CD4-positive, alpha-beta memory T cell (primary cell): ENCODE data around the gene TNFAIP3. TPM values are rescaled to one million over a fixed set of nuclear protein-coding genes. Genes with fewer than 3 reads are reported as not detected.

ENCODE experiments used
- CTCF ChIA-PET: fragments of 350-600 bp; sonication (Branson Sonifier 250); formaldehyde crosslinking; loops from one replicate; lab custom pipeline; 2021; ENCODE audit warnings: inconsistent platforms; ENCODE audit not compliant: partially characterized antibody; lab: Charles Lee
- POLR2A ChIA-PET: fragments of 350-600 bp; sonication (Branson Sonifier 250); formaldehyde crosslinking; loops from one replicate; lab custom pipeline; 2021; ENCODE audit not compliant: partially characterized antibody; lab: Charles Lee
- DNase-seq, 5 donors: peaks; one replicate each; pipeline versions ENCODE4 v3.0.0 to v3.0.0-alpha.2; 2020 to 2022; ENCODE audit warnings: mixed read lengths in 1 of 5
- H3K27ac ChIP-seq: one replicate; pipeline ENCODE4 v1.7.0; 2013; ENCODE audit warnings: low read depth, low read length
- H3K27me3 ChIP-seq: 2 replicates; pipeline ENCODE4 v1.7.0; 2013; ENCODE audit warnings: mild to moderate bottlenecking, low read length, moderate library complexity; ENCODE audit not compliant: insufficient read depth
- H3K36me3 ChIP-seq: 2 replicates; pipeline ENCODE4 v1.7.0; 2013; ENCODE audit warnings: mild to moderate bottlenecking, low read length, moderate library complexity; ENCODE audit not compliant: insufficient read depth
- H3K4me1 ChIP-seq: 2 replicates; pipeline ENCODE4 v1.7.0; 2013; ENCODE audit warnings: mild to moderate bottlenecking, low read length, moderate library complexity; ENCODE audit not compliant: insufficient read depth
- H3K4me3 ChIP-seq, 2 donors: one replicate each; pipeline ENCODE4 v1.7.0; 2013; ENCODE audit warnings: low read length in 2 of 2, mild to moderate bottlenecking in 1 of 2
- H3K9me3 ChIP-seq, 2 donors: one replicate each; pipeline ENCODE4 v1.7.0; 2013; ENCODE audit warnings: low read length in 2 of 2, control low read depth in 1 of 2; ENCODE audit not compliant: control insufficient read depth in 1 of 2
- H3K27ac Mint-ChIP-seq, 7 donors: one replicate each; pipeline ENCODE4 v1.8.0; 2020 to 2021; ENCODE audit warnings: mixed read lengths in 7 of 7, mild to moderate bottlenecking in 6 of 7, inconsistent platforms in 3 of 7, moderate library complexity in 3 of 7
- H3K27me3 Mint-ChIP-seq, 2 donors: one replicate each; pipeline ENCODE4 v1.8.0; 2020 to 2021; ENCODE audit warnings: mixed read lengths in 2 of 2
- H3K36me3 Mint-ChIP-seq, 2 donors: one replicate each; pipeline ENCODE4 v1.8.0; 2020 to 2021; ENCODE audit warnings: mixed read lengths in 2 of 2, inconsistent platforms in 1 of 2, mild to moderate bottlenecking in 1 of 2
- H3K4me1 Mint-ChIP-seq, 4 donors: one replicate each; pipeline ENCODE4 v1.8.0; 2020 to 2021; ENCODE audit warnings: mixed read lengths in 4 of 4, mild to moderate bottlenecking in 1 of 4
- H3K4me3 Mint-ChIP-seq, 8 donors: one replicate each; pipeline ENCODE4 v1.8.0; 2020 to 2021; ENCODE audit warnings: mixed read lengths in 8 of 8, mild to moderate bottlenecking in 7 of 8, moderate library complexity in 6 of 8, inconsistent platforms in 3 of 8
- H3K9me3 Mint-ChIP-seq, 8 donors: one replicate each; pipeline ENCODE4 v1.8.0; 2020 to 2021; ENCODE audit warnings: mixed read lengths in 8 of 8, mild to moderate bottlenecking in 5 of 8, inconsistent platforms in 3 of 8, moderate library complexity in 1 of 8
- intact Hi-C: fragments of 100-400 bp; cut with micrococcal nuclease; formaldehyde crosslinking; loops from one replicate; pipeline ENCODE4 v1.15.1; 2023
- polyA plus RNA-seq, 2 donors: library from polyadenylated mRNA; unstranded; fragments of 300-500 nt; fragmentation: Illumina TruSeq; gene quantifications; one replicate each; pipeline ENCODE4 v1.2.3, GENCODE V29; 2021
- total RNA-seq, 2 experiments: library from RNA; stranded (reverse); gene quantifications; one replicate each; pipeline ENCODE4 v1.2.3, GENCODE V29; 2021

Gene TNFAIP3
- total and polyA plus RNA-seq, 4 experiments from 2014 or later = 112 to 318 (median 155) TPM

DNA sequence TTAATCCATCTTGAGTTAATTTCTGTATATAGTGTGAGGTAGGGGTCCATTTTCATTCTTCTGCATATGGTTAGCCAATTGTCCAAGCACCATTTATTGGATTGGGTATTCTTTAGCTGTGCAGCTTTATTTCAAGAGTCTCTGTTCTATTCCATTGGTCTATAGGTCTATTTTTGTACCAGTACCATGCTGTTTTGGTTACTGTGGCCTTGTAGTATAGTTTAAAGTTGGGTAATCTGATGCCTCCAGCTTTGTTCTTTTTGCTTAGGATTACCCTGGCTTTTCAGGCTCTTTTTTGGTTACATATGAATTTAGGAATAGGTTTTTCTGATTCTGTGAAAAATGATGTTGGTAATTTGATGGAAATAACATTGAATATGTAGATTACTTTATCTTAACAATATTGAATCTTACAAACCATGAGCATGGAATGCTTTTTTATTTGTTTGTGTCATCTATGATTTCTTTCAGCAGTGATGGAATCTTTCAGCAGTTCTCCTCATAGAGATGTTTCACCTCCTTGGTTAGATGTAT, 47.0 kb downstream of the TNFAIP3 start:
- H3K36me3 ChIP-seq = no peaks in the 10 kb centered on the region
- peaks cover 2 to 10% (median 7%) of the 10 kb centered on the region in 8 donors for H3K9me3 Mint-ChIP-seq
- H3K36me3 Mint-ChIP-seq = no peaks in the 10 kb centered on the region
- ChIA-PET CTCF (no interaction called here), POLR2A (no interaction called here)
- intact Hi-C loops = no loop called here
- H3K4me1 Mint-ChIP-seq = peaks cover 0 to 4% (median 2%) of the 10 kb centered on the region in 4 donors
- no peaks in the 10 kb centered on the region for H3K27me3 ChIP-seq
- H3K4me3 Mint-ChIP-seq = no peak overlapping the region
- no peaks in the 10 kb centered on the region for H3K9me3 ChIP-seq
- H3K4me1 ChIP-seq = no peaks in the 10 kb centered on the region
- peaks cover 3% of the 10 kb centered on the region in 2 donors for H3K27me3 Mint-ChIP-seq
- H3K27ac ChIP-seq = no peak overlapping the region
- H3K27ac Mint-ChIP-seq = no peak overlapping the region
- DNase-seq = no peak
- H3K4me3 ChIP-seq = no peak overlapping the region

DNA sequence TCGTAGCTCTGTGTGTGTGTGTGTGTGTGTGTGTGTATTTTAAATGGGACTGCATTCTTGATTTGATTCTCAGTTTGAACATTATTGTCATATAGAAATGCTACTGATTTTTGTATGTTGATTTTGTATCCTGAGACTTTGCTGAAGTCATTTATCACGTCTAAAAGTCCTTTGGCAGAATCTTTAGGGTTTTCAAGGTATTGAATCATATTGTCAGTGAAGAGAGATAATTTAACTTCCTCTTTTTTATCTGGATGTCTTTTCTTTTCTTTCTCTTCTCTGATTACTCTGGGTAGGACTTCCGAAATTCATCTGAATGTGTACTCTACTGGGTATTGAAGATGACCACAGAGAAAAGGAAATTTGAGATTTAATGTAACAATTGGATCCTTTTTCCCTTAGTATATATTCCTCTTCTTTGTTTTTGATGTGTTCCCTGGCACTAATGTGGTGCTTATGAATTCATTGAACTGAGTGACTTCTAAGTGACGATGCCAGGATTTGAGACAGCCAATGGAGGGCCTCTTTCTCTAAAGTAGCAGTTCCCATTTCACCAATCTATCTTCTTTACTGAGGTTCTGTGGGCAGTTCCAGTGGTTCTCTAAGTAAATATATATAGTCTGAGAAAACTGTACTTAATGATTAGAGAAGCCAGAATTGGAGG, 47.6 kb downstream of the TNFAIP3 start:
- no peaks in the 10 kb centered on the region for H3K4me1 ChIP-seq
- H3K27ac ChIP-seq = no peak overlapping the region
- no peaks in the 10 kb centered on the region for H3K9me3 ChIP-seq
- Mint-ChIP-seq H3K4me1 (no peaks in the 10 kb centered on the region), H3K4me3 (no peak overlapping the region), H3K36me3 (no peaks in the 10 kb centered on the region), H3K27ac (no peak overlapping the region), H3K27me3 (peaks cover 0 to 2% of the 10 kb centered on the region in 2 donors), H3K9me3 (peaks cover 2 to 10% (median 7%) of the 10 kb centered on the region in 8 donors)
- intact Hi-C loops = no loop called here
- DNase-seq = no peak
- H3K4me3 ChIP-seq = no peak overlapping the region
- H3K36me3 ChIP-seq = no peaks in the 10 kb centered on the region
- POLR2A ChIA-PET = no interaction called here
- H3K27me3 ChIP-seq = no peaks in the 10 kb centered on the region
- CTCF ChIA-PET = no interaction called here

DNA sequence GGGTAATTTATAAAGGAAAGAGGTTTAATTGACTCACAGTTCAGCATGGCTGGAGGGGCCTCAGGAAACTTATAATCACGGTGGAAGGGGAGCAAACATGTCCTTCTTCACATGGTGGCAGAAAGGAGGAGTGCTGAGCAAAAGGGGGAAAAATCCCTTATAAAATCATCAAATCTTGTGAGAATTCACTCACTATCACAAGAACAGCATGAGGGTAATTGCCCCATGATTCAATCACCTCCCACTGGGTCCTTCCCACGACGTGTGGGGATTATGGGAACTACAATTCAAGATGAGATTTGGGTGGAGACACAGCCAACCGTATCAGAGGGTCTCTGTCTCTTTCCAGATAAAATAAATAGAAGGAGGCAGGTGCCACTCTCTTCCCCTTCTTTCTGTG, 48.7 kb downstream of the TNFAIP3 start:
- H3K36me3 ChIP-seq = no peaks in the 10 kb centered on the region
- peaks cover 2 to 10% (median 7%) of the 10 kb centered on the region in 8 donors for H3K9me3 Mint-ChIP-seq
- no peaks in the 10 kb centered on the region for H3K27me3 ChIP-seq
- no peak overlapping the region for H3K4me3 Mint-ChIP-seq
- no peak overlapping the region for H3K27ac Mint-ChIP-seq
- H3K36me3 Mint-ChIP-seq = no peaks in the 10 kb centered on the region
- peaks cover 0 to 2% of the 10 kb centered on the region in 2 donors for H3K27me3 Mint-ChIP-seq
- no peaks in the 10 kb centered on the region for H3K9me3 ChIP-seq
- H3K27ac ChIP-seq = no peak overlapping the region
- ChIA-PET POLR2A (no interaction called here), CTCF (no interaction called here)
- no peaks in the 10 kb centered on the region for H3K4me1 ChIP-seq
- no peak for DNase-seq
- no peak overlapping the region for H3K4me3 ChIP-seq
- no peaks in the 10 kb centered on the region for H3K4me1 Mint-ChIP-seq
- intact Hi-C loops = no loop called here

DNA sequence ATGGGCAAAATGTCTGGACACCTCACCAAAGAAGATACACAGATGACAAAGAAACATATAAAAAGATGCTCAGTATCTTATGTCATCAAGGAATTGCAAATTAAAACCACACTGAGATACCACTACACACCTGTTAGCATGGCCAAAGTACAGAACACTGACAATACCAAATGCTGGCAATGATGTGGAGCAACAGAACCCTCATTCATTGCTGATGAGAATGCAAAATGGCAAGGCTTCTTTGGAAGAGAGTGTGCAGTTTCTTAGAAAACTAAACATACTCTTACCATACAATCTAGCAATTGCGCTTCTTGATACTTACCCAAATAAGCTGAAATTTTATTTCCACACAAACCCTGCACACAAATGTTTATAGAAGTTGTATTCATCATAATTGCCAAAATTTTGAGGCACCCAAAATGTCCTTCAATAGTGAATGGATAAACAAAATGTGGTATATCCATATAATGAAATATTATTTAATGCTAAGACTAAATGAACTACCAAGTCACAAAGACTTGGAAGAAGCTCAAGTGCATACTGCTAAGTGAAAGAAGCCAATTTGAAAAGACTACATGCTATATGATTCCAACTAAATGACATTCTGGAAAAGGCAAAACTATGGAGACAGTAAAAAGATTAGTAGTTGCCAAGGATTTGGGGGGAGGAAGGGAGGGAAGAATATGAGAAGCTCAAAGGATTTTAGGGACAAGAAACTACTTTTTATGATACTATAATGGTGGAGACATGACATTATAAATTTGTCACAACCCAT, 50.7 kb downstream of the TNFAIP3 start:
- Histone ChIP-seq H3K27ac (no peak overlapping the region), H3K9me3 (no peaks in the 10 kb centered on the region), H3K36me3 (no peaks in the 10 kb centered on the region), H3K4me3 (no peak overlapping the region), H3K4me1 (no peaks in the 10 kb centered on the region), H3K27me3 (no peaks in the 10 kb centered on the region)
- H3K9me3 Mint-ChIP-seq = peaks cover 2 to 10% (median 7%) of the 10 kb centered on the region in 8 donors
- no peak overlapping the region for H3K27ac Mint-ChIP-seq
- no peaks in the 10 kb centered on the region for H3K36me3 Mint-ChIP-seq
- ChIA-PET POLR2A (no interaction called here), CTCF (interaction anchor here (0.6 to 1.2 kb wide), 3 partner anchors 27 to 136 kb away, joined by 3 read pairs; no protein-coding TSS in a partner anchor)
- intact Hi-C loops = no loop called here
- peaks cover 2% of the 10 kb centered on the region in 2 donors for H3K27me3 Mint-ChIP-seq
- H3K4me3 Mint-ChIP-seq = no peak overlapping the region
- DNase-seq = no peak
- H3K4me1 Mint-ChIP-seq = peaks cover 0 to 4% (median 0%) of the 10 kb centered on the region in 4 donors

DNA sequence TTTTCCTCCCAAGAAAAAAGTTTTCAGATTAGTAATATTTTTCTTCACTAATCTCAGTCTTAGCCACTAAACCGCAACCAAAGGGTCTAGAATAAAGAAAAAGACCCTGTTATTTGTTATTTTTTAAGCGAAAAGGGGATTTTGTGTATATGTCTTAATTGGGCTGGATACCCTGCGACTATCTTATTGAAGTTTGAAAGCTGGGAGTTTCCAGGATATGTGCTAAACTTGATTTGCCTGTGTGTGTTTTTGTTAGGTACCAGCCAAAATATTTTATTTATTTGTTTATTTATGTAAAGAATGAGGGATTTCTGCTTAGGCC, 52.4 kb downstream of the TNFAIP3 start:
- no peak overlapping the region for H3K27ac ChIP-seq
- Mint-ChIP-seq H3K27me3 (peaks cover 2% of the 10 kb centered on the region in 2 donors), H3K4me1 (peaks cover 0 to 4% (median 0%) of the 10 kb centered on the region in 4 donors), H3K27ac (no peak overlapping the region), H3K9me3 (peaks cover 0 to 2% (median under 1%) of the 10 kb centered on the region in 8 donors), H3K36me3 (no peaks in the 10 kb centered on the region), H3K4me3 (no peak overlapping the region)
- no peaks in the 10 kb centered on the region for H3K4me1 ChIP-seq
- no peaks in the 10 kb centered on the region for H3K27me3 ChIP-seq
- H3K9me3 ChIP-seq = no peaks in the 10 kb centered on the region
- H3K36me3 ChIP-seq = no peaks in the 10 kb centered on the region
- POLR2A ChIA-PET = no interaction called here
- H3K4me3 ChIP-seq = no peak overlapping the region
- DNase-seq = no peak
- CTCF ChIA-PET = interaction anchor here (0.9 to 1.5 kb wide), 2 partner anchors 26 to 27 kb away, joined by 3 read pairs; no protein-coding TSS in a partner anchor
- intact Hi-C loops = no loop called here

DNA sequence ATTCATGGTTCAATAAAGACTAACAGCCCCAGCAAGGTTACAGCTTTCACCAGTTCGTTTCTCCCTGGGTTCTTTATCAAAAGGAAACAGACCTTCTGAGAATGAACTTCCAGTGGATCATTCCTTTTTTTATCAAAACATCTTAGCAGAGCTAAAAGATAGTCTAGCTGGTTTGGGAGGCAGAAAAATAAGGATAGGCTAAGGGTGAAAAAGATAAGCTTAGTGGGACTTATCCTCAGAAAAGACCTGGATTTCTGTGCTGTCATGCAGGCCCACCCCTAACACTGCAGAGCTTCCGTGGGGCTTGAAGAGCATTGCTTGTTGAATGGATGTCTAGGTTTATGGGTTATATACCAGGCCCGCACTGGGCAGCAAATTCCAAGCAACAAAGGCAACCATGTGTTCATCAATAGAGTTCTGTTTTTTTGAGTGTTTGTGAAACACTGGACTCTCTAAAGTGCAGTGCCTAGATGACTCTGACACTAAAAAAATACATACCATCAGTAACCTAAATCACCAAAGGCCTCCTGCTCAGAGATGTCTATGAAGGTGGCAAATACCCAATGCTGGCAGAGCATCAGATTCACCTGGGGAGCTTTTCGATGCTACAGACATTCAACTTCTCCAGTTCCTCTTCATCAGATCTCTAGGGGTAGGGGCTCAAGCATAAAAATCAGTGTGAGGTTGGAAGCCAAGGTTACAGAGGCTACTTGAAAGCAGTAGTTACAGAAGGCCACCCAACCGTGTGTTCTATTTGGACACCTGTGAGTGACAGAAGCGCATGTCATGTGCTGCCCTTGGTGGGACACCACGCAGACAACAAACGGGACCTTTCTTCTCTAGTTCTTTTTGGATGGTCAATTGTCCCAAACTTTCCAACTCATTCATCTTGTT, 53.0 kb downstream of the TNFAIP3 start:
- DNase-seq = no peak
- Histone ChIP-seq H3K27ac (no peak overlapping the region), H3K4me1 (no peaks in the 10 kb centered on the region), H3K36me3 (no peaks in the 10 kb centered on the region), H3K27me3 (no peaks in the 10 kb centered on the region), H3K9me3 (no peaks in the 10 kb centered on the region), H3K4me3 (no peak overlapping the region)
- ChIA-PET POLR2A (no interaction called here), CTCF (interaction anchor here (0.9 to 1.5 kb wide), 5 partner anchors 23 to 122 kb away, joined by 3 to 4 read pairs (median 3); no protein-coding TSS in a partner anchor)
- H3K27ac Mint-ChIP-seq = no peak overlapping the region
- peaks cover 0 to 4% (median under 1%) of the 10 kb centered on the region in 4 donors for H3K4me1 Mint-ChIP-seq
- no peak overlapping the region for H3K4me3 Mint-ChIP-seq
- H3K27me3 Mint-ChIP-seq = peaks cover 2% of the 10 kb centered on the region in 2 donors
- H3K9me3 Mint-ChIP-seq = no peaks in the 10 kb centered on the region
- intact Hi-C loops = no loop called here
- no peaks in the 10 kb centered on the region for H3K36me3 Mint-ChIP-seq
